GM18861 (cell line): ENCODE measurements around the gene NPIPB8.
A peak's percentile ranks its signal among the peaks of the same experiment; 100 is the strongest.
"Not testable (repeated sequence)": the region's sequence is repeated elsewhere in the genome, so short reads cannot be mapped to it uniquely, and the experiment has no call there.

Experiments used
- ATAC-seq: cut with Tn5 transposase; IDR thresholded peaks from one replicate; pipeline ENCODE4 v1.9.1; 2021; ENCODE audit not compliant: unreplicated experiment

NPIPB8 gene

DNA sequence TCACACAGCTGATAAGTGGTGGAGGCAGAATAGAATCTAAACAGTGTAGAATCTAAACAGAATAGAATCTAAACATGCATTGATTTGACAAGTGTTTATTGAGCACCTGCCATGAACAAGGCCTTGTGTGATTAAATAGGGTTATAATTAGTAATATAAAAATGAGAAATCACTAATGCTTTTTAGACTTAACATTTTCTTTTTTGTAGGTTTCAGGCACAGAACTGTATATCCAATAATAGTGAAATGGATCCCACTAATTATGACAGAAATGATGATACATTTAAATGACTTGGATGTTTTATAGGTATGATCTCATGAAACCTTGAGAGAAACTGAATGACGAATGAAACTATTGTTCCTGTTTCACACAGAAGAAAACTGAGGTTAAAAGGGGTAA, at the start of gene NPIPB8:
Gene NPIPB8, plus strand, starts transcription at position 301 of the 400 bp plus-strand sequence. CDS start 296 bp downstream, outside the sequence.
- ATAC-seq = not testable (repeated sequence)

- no peak for ATAC-seq
Measured at GRCh38 chr16:28589069-28589468, 48.8 kb upstream of the NPIPB8 start.

DNA sequence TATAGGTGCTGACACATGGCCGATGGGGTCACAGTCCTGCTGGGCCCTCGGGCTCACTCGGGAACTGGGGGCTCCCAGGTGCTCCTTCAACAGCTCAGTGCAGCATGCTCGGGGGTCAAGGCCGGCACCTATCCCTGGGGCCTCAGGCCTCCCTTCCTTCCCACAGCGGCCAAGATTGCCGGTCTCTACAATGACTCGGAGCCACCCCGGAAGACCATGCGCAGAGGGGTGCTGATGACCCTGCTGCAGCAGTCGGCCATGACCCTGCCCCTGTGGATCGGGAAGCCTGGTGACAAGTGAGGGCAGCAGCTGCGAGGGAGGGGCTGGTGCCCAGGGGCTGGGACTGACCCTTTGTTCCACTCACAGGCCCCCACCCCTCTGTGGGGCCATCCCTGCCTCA, 47.9 kb upstream of the NPIPB8 start:
- no peak for ATAC-seq

DNA sequence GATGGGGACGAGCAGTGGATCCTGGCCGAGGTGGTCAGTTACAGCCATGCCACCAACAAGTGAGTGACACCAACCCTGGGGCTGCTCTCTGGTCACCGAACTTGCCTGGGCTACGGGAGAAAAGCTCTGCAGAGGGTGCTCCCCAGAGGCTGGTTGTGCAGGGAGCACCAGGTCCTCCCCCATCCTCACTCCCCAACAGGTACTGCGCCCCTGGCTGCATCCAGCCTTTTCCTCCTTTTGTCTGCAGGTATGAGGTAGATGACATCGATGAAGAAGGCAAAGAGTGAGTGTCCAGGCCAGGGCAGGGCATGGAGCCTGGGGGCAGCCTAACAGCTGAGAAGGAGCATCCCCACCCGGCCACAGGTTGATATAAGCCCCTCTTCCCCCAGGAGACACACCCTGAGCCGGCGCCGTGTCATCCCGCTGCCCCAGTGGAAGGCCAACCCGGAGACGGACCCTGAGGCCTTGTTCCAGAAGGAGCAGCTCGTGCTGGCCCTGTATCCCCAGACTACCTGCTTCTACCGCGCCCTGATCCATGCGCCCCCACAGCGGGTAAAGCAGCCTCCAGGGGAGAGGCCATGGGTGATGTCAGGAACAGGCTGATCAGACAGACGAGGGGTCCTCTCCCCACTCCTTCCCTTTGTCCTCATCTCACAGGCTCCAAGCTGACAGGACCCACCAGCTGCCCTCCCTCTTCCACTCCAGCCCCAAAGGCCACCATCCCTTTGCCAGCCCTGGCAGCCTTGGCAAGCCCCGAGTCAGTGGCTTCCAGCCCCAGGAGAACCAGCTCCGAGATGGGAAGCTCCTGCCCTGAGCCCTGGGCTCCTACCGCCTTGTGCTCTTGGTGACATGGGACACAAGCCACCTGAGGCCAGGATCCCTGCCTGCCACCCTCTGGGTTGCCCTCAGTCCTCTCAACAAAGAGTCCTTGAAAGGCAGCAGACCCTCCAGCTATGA, 47.2 kb upstream of the NPIPB8 start:
- ATAC-seq = no peak

GRCh38 chr16:28591355-28591754, 46.5 kb upstream of the NPIPB8 start:
- ATAC-seq = no peak

GRCh38 chr16:28592511-28592910, 45.4 kb upstream of the NPIPB8 start:
- ATAC-seq = no peak

DNA sequence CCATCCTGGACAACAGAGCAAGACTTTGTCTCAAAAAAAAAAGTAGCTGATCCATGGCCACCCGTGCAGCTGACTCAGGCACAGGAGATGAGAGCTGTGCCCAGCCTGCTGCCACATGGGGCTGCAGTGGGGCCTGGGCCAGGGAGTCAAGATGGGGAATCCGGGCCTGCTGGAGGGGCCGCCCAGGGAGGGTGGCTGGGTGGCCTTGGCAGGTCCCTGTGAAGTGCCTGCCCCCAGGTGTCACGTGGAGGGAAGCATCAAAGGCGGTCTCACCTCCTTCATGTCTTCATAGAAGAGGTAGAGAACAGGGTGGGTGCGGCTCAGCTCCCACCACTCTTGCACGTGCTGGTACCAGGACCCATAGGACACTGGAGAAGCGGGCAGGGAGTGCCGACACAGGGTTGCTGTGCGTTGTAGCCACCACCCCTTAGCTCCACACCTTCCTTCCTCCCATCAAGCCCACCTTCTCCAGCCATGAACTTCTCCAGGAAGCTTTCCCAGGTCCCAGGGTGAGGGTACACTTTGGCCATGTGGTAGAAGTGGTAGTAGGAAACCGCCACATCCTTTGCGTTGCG, 44.8 kb upstream of the NPIPB8 start:
- no peak for ATAC-seq

DNA sequence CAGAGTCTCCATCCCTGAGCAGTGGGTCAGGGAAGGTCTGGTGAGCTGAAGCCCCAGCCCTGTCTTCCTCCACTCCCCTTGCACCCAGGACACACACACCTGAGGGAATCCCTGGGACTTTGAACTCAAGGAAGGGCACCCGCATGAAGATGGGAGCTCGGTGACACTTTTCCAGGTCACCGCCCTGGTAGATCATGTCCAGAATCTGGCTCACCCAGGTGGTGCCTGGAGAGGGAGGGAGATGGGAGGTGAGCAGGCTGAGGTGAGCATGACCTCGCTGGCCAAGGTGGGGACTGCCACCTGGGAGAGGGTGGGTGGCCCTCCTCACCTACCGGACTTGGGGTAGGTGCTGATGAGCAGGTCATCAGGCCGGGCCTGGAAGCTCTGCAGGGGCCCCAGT, 42.4 kb upstream of the NPIPB8 start:
- ATAC-seq = not testable (repeated sequence)

DNA sequence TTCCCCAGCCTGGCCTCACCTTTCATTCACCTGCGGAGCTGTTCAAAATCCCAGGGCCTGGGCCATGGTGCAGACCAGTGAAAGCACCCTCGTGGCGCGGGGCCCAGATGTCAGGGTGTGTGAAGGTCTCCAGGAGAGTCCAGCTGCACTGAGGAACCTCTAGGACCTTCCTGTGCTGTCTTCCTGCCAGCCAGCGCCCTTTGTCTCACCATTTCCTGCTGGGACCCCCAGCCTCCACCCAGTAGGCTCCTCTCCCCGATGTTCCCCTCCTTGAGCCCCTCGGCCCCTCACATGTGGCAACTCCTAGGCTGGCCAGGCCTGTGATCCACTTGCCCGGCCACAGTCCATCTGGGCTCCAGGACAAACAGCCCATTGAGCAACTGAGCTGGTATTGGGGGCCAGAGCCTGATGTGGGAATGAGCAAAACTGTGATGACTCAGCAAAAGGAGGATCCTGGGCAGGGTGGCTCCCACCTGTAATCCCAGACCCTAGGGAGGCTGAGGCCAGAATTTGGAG, 41.7 kb upstream of the NPIPB8 start:
- ATAC-seq = no peak

- no peak for ATAC-seq
Measured at GRCh38 chr16:28596840-28597691, 40.8 kb upstream of the NPIPB8 start, which contains the start of gene SULT1A2. Gene SULT1A2 (minus strand): TSS chr16:28597050. CDS start chr16:28595930, 1,120 bp downstream.

GRCh38 chr16:28597692-28598261, 40.1 kb upstream of the NPIPB8 start:
- no peak for ATAC-seq

GRCh38 chr16:28599377-28600285, 38.2 kb upstream of the NPIPB8 start:
- ATAC-seq = peak; percentile 48

- not testable (repeated sequence) for ATAC-seq
Measured at GRCh38 chr16:28600965-28601364, 36.9 kb upstream of the NPIPB8 start.

DNA sequence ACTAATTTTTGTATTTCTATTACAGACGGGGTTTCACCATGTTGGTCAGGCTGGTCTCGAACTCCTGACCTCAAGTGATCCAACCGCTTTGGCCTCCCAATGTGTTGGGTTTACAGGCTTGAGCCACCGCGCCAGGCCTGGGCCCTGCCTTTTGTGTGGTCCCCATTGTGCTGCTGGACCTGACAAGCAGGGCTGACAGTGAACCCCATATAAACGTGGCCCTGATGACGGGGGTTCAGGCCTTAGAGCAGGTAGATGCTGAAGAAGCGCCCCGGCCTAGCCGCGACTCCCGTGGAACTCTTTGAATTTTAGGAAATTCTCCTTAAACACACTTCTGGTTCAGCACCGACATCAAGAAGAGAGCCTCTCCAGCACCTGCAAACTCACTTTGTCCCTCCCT, 36.3 kb upstream of the NPIPB8 start:
- not testable (repeated sequence) for ATAC-seq

DNA sequence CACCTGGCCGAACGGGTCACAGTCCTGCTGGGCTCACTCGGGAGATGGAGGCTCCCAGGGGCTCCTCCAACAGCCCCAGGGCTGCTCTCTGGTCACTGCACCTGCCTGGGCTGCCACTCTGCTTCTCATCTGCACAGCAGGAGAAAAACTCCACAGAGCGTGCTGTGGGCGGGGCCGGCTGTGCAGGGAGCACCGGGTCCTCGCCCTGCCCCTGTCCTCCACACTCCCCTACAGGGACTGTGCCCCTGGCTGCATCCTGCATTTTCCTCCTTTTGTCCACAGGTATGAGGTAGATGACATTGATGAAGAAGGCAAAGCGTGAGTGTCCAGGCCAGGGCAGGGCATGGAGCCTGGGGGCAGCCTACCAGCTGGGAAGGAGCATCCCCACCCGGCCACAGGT, 35.8 kb upstream of the NPIPB8 start:
- not testable (repeated sequence) for ATAC-seq

DNA sequence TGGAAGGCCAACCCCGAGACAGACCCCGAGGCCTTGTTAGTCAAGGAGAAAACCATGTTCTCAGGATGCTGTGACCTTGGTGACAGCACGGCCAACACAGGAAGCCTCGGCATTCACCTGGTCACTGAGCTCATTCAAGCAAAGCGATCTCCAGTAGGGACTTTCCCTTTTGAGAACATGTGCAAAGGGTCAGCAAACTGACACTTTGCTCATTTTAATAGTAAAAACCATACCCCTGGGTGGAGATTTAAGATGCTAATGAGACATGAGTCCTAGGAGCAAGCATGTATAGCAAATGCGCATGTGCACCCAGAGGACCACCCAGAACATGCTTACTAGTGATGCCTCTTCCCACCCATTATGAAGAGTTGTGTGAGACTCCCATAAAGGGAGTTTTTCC, 35.3 kb upstream of the NPIPB8 start:
- no peak for ATAC-seq

GRCh38 chr16:28603381-28604185, 34.3 kb upstream of the NPIPB8 start:
- ATAC-seq = no peak

GRCh38 chr16:28604186-28604565, 33.7 kb upstream of the NPIPB8 start:
- no peak for ATAC-seq
